HG03571 (cell line): ENCODE results near the gene ENPEP.
"Not testable (repeated sequence)": the region's sequence is repeated elsewhere in the genome, so short reads cannot be mapped to it uniquely, and the experiment has no call there.

Experiments used
- ATAC-seq: cut with Tn5 transposase; IDR thresholded peaks from one replicate; pipeline ENCODE4 v1.9.1; 2021; ENCODE audit not compliant: unreplicated experiment

Gene ENPEP

GRCh38 chr4:110515676-110516075 is 39.7 kb downstream of the ENPEP start:
- ATAC-seq: no peak

GRCh38 chr4:110516106-110516922 is 40.4 kb downstream of the ENPEP start:
- ATAC-seq: no peak

GRCh38 chr4:110518889-110519490 is 43.0 kb downstream of the ENPEP start:
- no peak for ATAC-seq

GRCh38 chr4:110520886-110521285 is 44.9 kb downstream of the ENPEP start:
- no peak for ATAC-seq

GRCh38 chr4:110526589-110526988 is 50.6 kb downstream of the ENPEP start:
- no peak for ATAC-seq

GRCh38 chr4:110527156-110527555 is 51.2 kb downstream of the ENPEP start:
- ATAC-seq: no peak

GRCh38 chr4:110532901-110533589 is 57.1 kb downstream of the ENPEP start:
- no peak for ATAC-seq

- no peak for ATAC-seq
Measured at GRCh38 chr4:110533590-110533910, 57.6 kb downstream of the ENPEP start.

GRCh38 chr4:110533940-110534339 is 58.0 kb downstream of the ENPEP start:
- ATAC-seq: no peak

GRCh38 chr4:110540581-110540980 is 64.6 kb downstream of the ENPEP start:
- ATAC-seq: no peak

- ATAC-seq: no peak
Measured at GRCh38 chr4:110540982-110541451, 65.1 kb downstream of the ENPEP start.

GRCh38 chr4:110543577-110543976 is 67.6 kb downstream of the ENPEP start:
- no peak for ATAC-seq

- no peak for ATAC-seq
Measured at GRCh38 chr4:110544594-110544993, 68.6 kb downstream of the ENPEP start.

GRCh38 chr4:110550260-110550659 is 74.3 kb downstream of the ENPEP start:
- no peak for ATAC-seq

- no peak for ATAC-seq
Measured at GRCh38 chr4:110553197-110553596, 77.2 kb downstream of the ENPEP start.

GRCh38 chr4:110567214-110567613 is 91.3 kb downstream of the ENPEP start:
- ATAC-seq: no peak

GRCh38 chr4:110576696-110577095 is 100.7 kb downstream of the ENPEP start:
- ATAC-seq: not testable (repeated sequence)

- no peak for ATAC-seq
Measured at GRCh38 chr4:110586131-110586850, 110.3 kb downstream of the ENPEP start.

GRCh38 chr4:110587666-110588285 is 111.8 kb downstream of the ENPEP start:
- ATAC-seq: no peak

- ATAC-seq: no peak
Measured at GRCh38 chr4:110589297-110589696, 113.3 kb downstream of the ENPEP start.

GRCh38 chr4:110595583-110595982 is 119.6 kb downstream of the ENPEP start:
- ATAC-seq: no peak
